NCI-H345 treated with DMSO at 0.1 percent for 48 hours (cell line): ENCODE results near the gene ANAPC7.
"Not testable (repeated sequence)": the region's sequence is repeated elsewhere in the genome, so short reads cannot be mapped to it uniquely, and the experiment has no call there.

ENCODE experiments used
- DNase-seq: peaks from one replicate; lab custom pipeline; 2025; ENCODE audit not compliant: unreplicated experiment; lab: John Stamatoyannopoulos, UW

Gene ANAPC7

GRCh38 chr12:110349514-110350151, 53.9 kb downstream of the ANAPC7 start:
- no peak for DNase-seq

GRCh38 chr12:110349096-110349495, 54.4 kb downstream of the ANAPC7 start:
- no peak for DNase-seq

- no peak for DNase-seq
These were observed 55.0 kb downstream of the ANAPC7 start for GRCh38 chr12:110348431-110349059.

GRCh38 chr12:110347767-110348166, 55.7 kb downstream of the ANAPC7 start:
- no peak for DNase-seq

- DNase-seq = no peak
These were observed 57.5 kb downstream of the ANAPC7 start for GRCh38 chr12:110345963-110346362.

DNA sequence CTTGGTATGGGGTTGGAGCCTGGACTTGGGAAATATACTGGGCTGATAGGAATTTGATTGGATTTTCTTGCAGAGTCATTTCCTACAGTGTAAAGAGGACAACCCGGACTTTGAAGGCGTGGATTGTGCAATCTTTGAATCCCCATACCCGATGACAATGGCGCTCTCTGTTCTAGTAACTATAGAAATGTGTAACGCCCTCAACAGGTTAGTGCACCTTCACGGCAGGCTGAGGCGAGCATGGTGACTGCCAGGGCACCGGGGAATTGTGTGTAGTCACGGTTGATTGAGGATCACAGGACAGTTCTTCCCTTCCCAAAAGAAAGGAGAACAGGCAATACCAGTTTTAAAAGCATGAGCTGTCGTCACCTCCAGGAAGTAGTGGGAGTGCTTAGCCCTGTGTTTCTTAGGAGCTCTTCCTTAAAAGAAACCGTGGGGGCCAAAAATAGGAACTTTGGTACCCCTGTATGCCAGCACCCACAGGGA, 58.3 kb downstream of the ANAPC7 start:
- DNase-seq = no peak

- DNase-seq = no peak
These were observed 58.9 kb downstream of the ANAPC7 start for GRCh38 chr12:110344657-110345056.

DNA sequence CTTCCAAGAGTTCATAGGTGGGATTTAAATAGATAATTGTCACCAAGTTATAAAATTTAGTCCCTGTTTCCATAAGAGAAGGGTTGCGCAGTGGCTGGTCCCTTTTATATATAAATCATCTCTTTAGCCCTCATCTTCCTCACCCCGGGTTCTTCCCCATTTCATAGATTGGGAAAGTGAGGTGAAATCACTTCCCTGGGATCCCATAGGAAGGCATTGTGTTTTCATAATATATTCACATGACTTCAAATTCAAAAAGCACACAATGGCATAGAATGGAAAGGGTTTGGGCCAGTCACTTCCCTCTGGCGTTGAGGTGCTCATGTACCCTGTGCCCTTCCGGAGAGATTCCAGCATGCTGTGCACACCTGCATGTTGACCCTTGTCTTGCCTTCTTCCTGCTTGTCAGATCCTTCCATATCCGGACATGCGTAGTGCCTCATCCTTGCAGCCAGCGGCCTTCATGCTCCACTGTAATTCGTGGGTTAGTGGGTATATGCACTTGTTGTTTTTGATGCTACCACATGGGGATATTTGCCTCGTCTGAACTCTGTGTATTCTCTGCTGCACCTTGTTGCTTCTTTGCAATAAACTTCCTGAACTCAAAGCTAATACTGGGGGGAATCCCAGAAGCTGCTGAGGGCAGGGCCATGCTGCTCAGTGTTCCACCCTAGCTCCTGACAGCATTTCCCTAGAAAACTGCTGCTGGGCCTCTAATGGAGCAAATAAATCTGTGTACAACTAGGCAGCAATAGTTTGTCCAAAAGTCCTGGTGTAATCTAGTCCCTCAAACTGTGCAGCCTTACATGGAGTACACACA, 59.6 kb downstream of the ANAPC7 start:
- no peak for DNase-seq

DNA sequence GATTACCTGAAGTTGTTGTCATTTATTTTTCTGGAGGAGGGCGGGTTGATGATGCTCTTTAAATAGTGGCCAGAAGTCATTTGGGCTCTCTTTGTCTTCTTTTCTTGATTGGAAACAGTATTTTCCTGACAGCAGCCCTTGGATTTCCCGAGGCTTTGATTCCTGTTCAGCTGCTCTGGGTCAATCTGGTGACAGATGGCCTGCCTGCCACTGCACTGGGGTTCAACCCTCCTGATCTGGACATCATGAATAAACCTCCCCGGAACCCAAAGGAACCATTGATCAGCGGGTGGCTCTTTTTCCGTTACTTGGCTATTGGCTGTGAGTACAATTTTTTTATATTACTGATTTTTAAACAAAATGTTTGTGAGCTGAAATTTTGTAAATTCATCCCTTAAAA, 60.4 kb downstream of the ANAPC7 start:
- DNase-seq = no peak

DNA sequence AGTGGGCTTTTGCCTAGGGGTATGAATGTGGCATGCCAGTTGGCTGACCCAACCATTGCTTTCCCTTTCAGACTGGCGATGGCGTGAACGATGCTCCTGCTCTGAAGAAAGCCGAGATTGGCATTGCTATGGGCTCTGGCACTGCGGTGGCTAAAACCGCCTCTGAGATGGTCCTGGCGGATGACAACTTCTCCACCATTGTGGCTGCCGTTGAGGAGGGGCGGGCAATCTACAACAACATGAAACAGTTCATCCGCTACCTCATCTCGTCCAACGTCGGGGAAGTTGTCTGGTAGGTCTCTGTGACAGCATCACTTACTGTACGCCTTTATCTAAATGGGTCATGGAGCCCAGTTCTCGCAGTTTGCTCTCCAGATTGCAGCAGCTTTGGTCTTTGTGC, 61.4 kb downstream of the ANAPC7 start:
- no peak for DNase-seq

GRCh38 chr12:110340706-110341105, 62.8 kb downstream of the ANAPC7 start:
- no peak for DNase-seq

GRCh38 chr12:110340261-110340660, 63.2 kb downstream of the ANAPC7 start:
- not testable (repeated sequence) for DNase-seq

DNA sequence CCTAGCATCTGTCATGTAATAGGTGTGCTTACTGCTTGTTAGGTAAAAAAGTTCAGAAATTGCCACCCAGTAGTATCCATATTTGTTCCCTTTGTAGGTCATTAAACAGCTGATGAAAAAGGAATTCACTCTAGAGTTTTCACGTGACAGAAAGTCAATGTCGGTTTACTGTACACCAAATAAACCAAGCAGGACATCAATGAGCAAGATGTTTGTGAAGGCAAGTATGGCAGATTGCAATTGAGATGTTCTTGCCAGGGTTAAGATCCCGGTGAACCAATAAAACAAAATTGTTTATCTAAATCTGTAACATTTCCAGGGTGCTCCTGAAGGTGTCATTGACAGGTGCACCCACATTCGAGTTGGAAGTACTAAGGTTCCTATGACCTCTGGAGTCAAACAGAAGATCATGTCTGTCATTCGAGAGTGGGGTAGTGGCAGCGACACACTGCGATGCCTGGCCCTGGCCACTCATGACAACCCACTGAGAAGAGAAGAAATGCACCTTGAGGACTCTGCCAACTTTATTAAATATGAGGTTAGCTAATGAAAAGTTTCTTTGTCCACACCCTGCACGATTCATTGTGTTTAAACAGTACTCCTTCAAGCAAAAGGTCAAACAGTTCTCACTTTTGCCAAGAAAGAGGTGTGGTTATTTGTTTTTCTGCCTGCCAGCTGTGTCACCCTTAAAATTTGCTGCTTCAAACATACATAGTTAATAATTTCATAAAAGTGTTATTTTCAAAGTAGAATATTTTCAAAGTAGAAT, 64.1 kb downstream of the ANAPC7 start:
- DNase-seq = no peak

DNA sequence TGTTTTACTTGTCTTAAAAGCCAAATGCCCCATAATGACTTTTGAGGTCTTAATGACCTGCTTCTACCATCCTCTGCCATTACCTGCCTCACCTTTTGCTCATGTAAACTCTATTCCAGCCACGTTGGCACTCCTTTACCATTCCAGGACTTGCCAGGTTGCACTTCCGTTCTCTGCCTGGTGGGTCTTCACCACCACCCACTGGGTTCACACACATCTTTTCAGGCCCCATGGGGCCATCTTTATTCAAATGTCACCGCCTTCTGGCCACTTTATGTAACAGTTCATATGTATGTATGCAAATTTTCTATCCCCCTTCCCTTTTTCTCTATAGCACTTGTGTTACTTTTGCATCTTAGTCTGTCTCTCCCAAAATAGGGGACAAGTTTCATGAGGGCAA, 64.8 kb downstream of the ANAPC7 start:
- DNase-seq = no peak

- no peak for DNase-seq
These were observed 65.4 kb downstream of the ANAPC7 start for GRCh38 chr12:110337912-110338710.

DNA sequence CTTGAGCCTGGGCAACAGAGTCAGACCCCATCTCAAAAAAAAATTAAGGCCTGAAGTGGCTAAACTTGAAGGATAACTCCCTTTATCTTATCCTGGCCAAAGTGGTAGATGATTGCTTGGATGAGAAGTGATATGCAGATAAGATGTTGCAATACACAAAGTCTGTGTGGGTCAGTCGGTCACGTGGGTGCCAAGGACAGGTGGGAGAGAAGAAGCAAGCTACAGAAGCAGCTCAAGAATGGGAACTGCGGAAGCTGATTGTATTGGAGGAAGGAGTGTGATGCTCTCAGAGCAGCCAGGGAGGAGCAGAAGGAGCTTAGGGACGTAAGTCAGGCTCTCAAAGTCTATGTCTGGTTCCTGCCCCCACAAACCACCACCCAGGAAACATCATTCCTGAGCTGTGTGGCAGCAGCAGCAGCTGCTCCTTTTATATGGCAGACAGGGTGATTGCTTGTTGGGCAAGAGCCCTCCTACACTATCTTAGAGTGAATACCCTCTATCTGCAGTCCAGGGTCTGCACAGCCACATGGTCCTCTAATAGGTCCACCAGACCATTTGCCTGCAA, 67.9 kb downstream of the ANAPC7 start:
- no peak for DNase-seq

DNA sequence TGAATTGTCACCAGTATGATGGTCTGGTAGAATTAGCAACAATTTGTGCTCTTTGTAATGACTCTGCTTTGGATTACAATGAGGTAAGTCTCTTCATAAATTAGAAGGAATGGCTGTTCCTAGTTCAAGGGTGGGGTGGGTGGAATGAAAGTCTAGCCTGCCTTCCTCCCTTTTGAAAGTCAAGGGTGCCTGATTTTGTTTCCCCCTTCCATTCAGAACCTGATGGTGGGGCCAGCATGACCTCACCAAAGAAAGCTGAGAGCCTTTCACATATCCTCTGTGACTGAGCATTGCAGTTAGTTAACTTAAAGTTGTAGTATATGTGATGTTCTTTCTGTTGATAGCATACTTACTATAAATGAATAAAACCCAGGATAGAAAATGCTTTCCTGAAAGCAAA, 70.3 kb downstream of the ANAPC7 start:
- DNase-seq = no peak

GRCh38 chr12:110330544-110330943, 73.0 kb downstream of the ANAPC7 start:
- no peak for DNase-seq

- no peak for DNase-seq
These were observed 73.4 kb downstream of the ANAPC7 start for GRCh38 chr12:110330124-110330523.

DNA sequence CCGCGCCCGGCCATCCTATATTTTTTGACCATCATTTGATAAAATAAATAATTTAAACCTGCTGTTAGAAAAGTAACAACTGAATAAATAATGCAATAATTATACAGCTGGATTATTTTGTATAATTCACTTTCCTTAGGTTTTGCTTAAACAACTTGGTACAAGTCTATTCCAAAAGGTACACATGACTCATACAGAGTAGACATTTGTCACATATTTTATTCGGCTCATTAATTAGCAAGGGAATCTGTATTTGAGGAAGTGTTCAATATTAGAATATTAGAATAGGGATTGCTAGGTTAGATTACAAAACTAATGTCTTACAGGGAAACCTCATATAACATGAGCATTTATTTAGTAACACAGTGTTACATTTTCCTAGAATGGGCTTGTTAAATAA, 73.8 kb downstream of the ANAPC7 start:
- DNase-seq = no peak
